Measurements from ENCODE around the gene TGFA. TPM values are rescaled to one million over a fixed set of nuclear protein-coding genes. Genes with fewer than 3 reads are reported as not detected.

The TGFA gene
- total and polyA plus RNA-seq, 10 of the 15 experiments (the other 5 are each of a cell fraction or from before 2014, with no cell fraction given): 0.03 to 0.23 TPM; not detected in 8

- Histone ChIP-seq H3K79me2 (ENCODE audit: control insufficient read depth, insufficient read depth, low read length) (no peaks in the 10 kb centered on the region), H2AFZ (ENCODE audit: control insufficient read depth, low read depth, low read length) (no peak overlapping the region), H3K27me3 (replicated peaks in 1 of 2; ENCODE audit: control insufficient read depth in 2 of 2, insufficient read depth in 2 of 2, low read length in 1 of 2) (no peaks in the 10 kb centered on the region; a peak in 1 of 4 replicates), H3K4me3 (no peak overlapping the region), H4K20me1 (ENCODE audit: control insufficient read depth, insufficient read depth) (no peaks in the 10 kb centered on the region), H3K27ac (ENCODE audit: control insufficient read depth, insufficient read depth) (no peak overlapping the region), H3K4me1 (ENCODE audit: control insufficient read depth, insufficient read depth, low read length) (no peaks in the 10 kb centered on the region), H3K9me3 (replicated peaks; ENCODE audit: control insufficient read depth, insufficient read depth, low read length) (no peaks in the 10 kb centered on the region; the same call in 2 of the 3 replicates), H3K9ac (ENCODE audit: control insufficient read depth, insufficient read depth, low read length) (no peak overlapping the region), H3K4me2 (ENCODE audit: control insufficient read depth, insufficient read depth) (no peak overlapping the region), H3K36me3 (ENCODE audit: control insufficient read depth in 2 of 2, insufficient read depth in 2 of 2, low read length in 1 of 2) (no peaks in the 10 kb centered on the region)
- DNase-seq (ENCODE audit: low read depth, low spot score) (no peak), FAIRE-seq (no peak), ATAC-seq (no peak)
- SMC1A ChIA-PET (ENCODE audit: uncharacterized antibody, unreplicated experiment): no interaction called here
- in situ Hi-C loops (cut with MboI) (no loop called here), intact Hi-C loops (cut with micrococcal nuclease; ENCODE audit: unreplicated experiment) (no loop called here)
- RAD21 ChIA-PET (ENCODE audit: unreplicated experiment): no interaction called here
- POLR2A ChIA-PET: no interaction called here
- WGBS (ENCODE audit: insufficient coverage, insufficient replicate concordance, low lambda C conversion rate, missing lambda C conversion rate): 11% methylated on average over 2 of the region's 2 CpGs
- no TSS peak for BruUV-seq (replicated peaks)
- TF ChIP-seq RELA (IDR thresholded peaks at IDR 0.05; ENCODE audit: borderline replicate concordance, partially characterized antibody): no peak
- TF ChIP-seq, protein P1, sequence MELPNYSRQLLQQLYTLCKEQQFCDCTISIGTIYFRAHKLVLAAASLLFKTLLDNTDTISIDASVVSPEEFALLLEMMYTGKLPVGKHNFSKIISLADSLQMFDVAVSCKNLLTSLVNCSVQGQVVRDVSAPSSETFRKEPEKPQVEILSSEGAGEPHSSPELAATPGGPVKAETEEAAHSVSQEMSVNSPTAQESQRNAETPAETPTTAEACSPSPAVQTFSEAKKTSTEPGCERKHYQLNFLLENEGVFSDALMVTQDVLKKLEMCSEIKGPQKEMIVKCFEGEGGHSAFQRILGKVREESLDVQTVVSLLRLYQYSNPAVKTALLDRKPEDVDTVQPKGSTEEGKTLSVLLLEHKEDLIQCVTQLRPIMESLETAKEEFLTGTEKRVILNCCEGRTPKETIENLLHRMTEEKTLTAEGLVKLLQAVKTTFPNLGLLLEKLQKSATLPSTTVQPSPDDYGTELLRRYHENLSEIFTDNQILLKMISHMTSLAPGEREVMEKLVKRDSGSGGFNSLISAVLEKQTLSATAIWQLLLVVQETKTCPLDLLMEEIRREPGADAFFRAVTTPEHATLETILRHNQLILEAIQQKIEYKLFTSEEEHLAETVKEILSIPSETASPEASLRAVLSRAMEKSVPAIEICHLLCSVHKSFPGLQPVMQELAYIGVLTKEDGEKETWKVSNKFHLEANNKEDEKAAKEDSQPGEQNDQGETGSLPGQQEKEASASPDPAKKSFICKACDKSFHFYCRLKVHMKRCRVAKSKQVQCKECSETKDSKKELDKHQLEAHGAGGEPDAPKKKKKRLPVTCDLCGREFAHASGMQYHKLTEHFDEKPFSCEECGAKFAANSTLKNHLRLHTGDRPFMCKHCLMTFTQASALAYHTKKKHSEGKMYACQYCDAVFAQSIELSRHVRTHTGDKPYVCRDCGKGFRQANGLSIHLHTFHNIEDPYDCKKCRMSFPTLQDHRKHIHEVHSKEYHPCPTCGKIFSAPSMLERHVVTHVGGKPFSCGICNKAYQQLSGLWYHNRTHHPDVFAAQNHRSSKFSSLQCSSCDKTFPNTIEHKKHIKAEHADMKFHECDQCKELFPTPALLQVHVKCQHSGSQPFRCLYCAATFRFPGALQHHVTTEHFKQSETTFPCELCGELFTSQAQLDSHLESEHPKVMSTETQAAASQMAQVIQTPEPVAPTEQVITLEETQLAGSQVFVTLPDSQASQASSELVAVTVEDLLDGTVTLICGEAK (IDR thresholded peaks at IDR 0.05; ENCODE audit: borderline replicate concordance): no peak
- TF ChIP-seq, protein P2, sequence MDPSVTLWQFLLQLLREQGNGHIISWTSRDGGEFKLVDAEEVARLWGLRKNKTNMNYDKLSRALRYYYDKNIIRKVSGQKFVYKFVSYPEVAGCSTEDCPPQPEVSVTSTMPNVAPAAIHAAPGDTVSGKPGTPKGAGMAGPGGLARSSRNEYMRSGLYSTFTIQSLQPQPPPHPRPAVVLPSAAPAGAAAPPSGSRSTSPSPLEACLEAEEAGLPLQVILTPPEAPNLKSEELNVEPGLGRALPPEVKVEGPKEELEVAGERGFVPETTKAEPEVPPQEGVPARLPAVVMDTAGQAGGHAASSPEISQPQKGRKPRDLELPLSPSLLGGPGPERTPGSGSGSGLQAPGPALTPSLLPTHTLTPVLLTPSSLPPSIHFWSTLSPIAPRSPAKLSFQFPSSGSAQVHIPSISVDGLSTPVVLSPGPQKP (IDR thresholded peaks at IDR 0.05; ENCODE audit: low read depth, low read length): no peak
- no peak for TF ChIP-seq ZNF217 (IDR thresholded peaks at IDR 0.05)
- TF ChIP-seq IKZF1 (conservative IDR thresholded peaks at IDR 0.05): no peak
- CTCF ChIA-PET: no interaction called here
These were observed 24.0 kb downstream of the TGFA start for GRCh38 chr2:70529610-70530009.
